CD8-positive, alpha-beta memory T cell (primary cell): ENCODE measurements around the gene MAST4. TPM values are rescaled to one million over a fixed set of nuclear protein-coding genes. Genes with fewer than 3 reads are reported as not detected.

Experiments used
- CTCF ChIA-PET: fragments of 350-600 bp; sonication (Branson Sonifier 250); formaldehyde crosslinking; loops from one replicate; lab custom pipeline; 2021; ENCODE audit warnings: antibody characterized with exemption; lab: Charles Lee
- POLR2A ChIA-PET: fragments of 350-600 bp; sonication (Branson Sonifier 250); formaldehyde crosslinking; loops from one replicate; lab custom pipeline; 2021; ENCODE audit warnings: antibody characterized with exemption; lab: Charles Lee
- DNase-seq, 5 donors: peaks; one replicate each; pipeline versions ENCODE4 v3.0.0 to v3.0.0-alpha.2; 2020 to 2022; ENCODE audit warnings: mixed read lengths in 1 of 5
- H3K27ac ChIP-seq: one replicate; pipeline ENCODE4 v1.7.0; 2013; ENCODE audit warnings: low read depth, mild to moderate bottlenecking, low read length, moderate library complexity
- H3K27me3 ChIP-seq: 2 replicates; pipeline ENCODE4 v1.7.0; 2013; ENCODE audit warnings: low read length, mild to moderate bottlenecking; ENCODE audit not compliant: insufficient read depth, poor library complexity, severe bottlenecking
- H3K36me3 ChIP-seq: 2 replicates; pipeline ENCODE4 v1.7.0; 2013; ENCODE audit warnings: mild to moderate bottlenecking, low read length, moderate library complexity; ENCODE audit not compliant: insufficient read depth
- H3K4me1 ChIP-seq: 2 replicates; pipeline ENCODE4 v1.7.0; 2013; ENCODE audit warnings: mild to moderate bottlenecking, low read length, moderate library complexity; ENCODE audit not compliant: insufficient read depth
- H3K4me3 ChIP-seq: 2 replicates; pipeline ENCODE4 v1.7.0; 2013; ENCODE audit warnings: mild to moderate bottlenecking, low read length
- H3K9me3 ChIP-seq: 2 replicates; pipeline ENCODE4 v1.7.0; 2013; ENCODE audit warnings: mild to moderate bottlenecking, low read length
- H3K27ac Mint-ChIP-seq, 8 donors: one replicate each; pipeline ENCODE4 v1.8.0; 2020 to 2021; ENCODE audit warnings: mixed read lengths in 8 of 8, mild to moderate bottlenecking in 6 of 8, inconsistent platforms in 3 of 8, moderate library complexity in 3 of 8
- H3K27me3 Mint-ChIP-seq, 2 donors: one replicate each; pipeline ENCODE4 v1.8.0; 2020 to 2021; ENCODE audit warnings: mixed read lengths in 2 of 2, mild to moderate bottlenecking in 1 of 2, moderate library complexity in 1 of 2
- H3K36me3 Mint-ChIP-seq, 3 donors: one replicate each; pipeline ENCODE4 v1.8.0; 2020 to 2021; ENCODE audit warnings: mixed read lengths in 3 of 3, inconsistent platforms in 1 of 3, mild to moderate bottlenecking in 1 of 3
- H3K4me1 Mint-ChIP-seq, 3 donors: one replicate each; pipeline ENCODE4 v1.8.0; 2020 to 2021; ENCODE audit warnings: mixed read lengths in 3 of 3, inconsistent platforms in 1 of 3, mild to moderate bottlenecking in 1 of 3
- H3K4me3 Mint-ChIP-seq, 7 donors: one replicate each; pipeline ENCODE4 v1.8.0; 2020 to 2021; ENCODE audit warnings: mixed read lengths in 7 of 7, mild to moderate bottlenecking in 6 of 7, moderate library complexity in 4 of 7, inconsistent platforms in 2 of 7
- H3K9me3 Mint-ChIP-seq, 5 donors: one replicate each; pipeline ENCODE4 v1.8.0; 2020 to 2022; ENCODE audit warnings: mixed read lengths in 5 of 5, mild to moderate bottlenecking in 3 of 5, moderate library complexity in 2 of 5, inconsistent platforms in 1 of 5
- polyA plus RNA-seq: library from polyadenylated mRNA; unstranded; fragments of 300-500 nt; fragmentation: Illumina TruSeq; gene quantifications from one replicate; pipeline ENCODE4 v1.2.3, GENCODE V29; 2021
- total RNA-seq, 2 experiments: library from RNA; stranded (reverse); gene quantifications; one replicate each; pipeline ENCODE4 v1.2.3, GENCODE V29; 2021

Gene MAST4
- total and polyA plus RNA-seq, 3 experiments from 2014 or later, result 5.0 to 7.2 (median 6.5) TPM

- Mint-ChIP-seq H3K9me3 (no peaks in the 10 kb centered on the region), H3K27ac (no peak overlapping the region), H3K4me3 (no peak overlapping the region), H3K27me3 (peaks cover 0 to 7% of the 10 kb centered on the region in 2 donors), H3K36me3 (no peaks in the 10 kb centered on the region), H3K4me1 (peaks cover 2 to 14% (median 9%) of the 10 kb centered on the region in 3 donors)
- Histone ChIP-seq H3K27ac (no peak overlapping the region), H3K36me3 (no peaks in the 10 kb centered on the region), H3K27me3 (no peaks in the 10 kb centered on the region), H3K4me1 (no peaks in the 10 kb centered on the region), H3K9me3 (no peaks in the 10 kb centered on the region), H3K4me3 (no peak overlapping the region)
- DNase-seq, result no peak
- POLR2A ChIA-PET, result no interaction called here
- CTCF ChIA-PET, result no interaction called here
Observed at GRCh38 chr5:66839636-66840185, 243.5 kb downstream of the MAST4 start.

GRCh38 chr5:66840511-66841013, 244.4 kb downstream of the MAST4 start:
- no peak overlapping the region for H3K27ac ChIP-seq
- H3K27me3 ChIP-seq, result no peaks in the 10 kb centered on the region
- Mint-ChIP-seq H3K36me3 (no peaks in the 10 kb centered on the region), H3K4me1 (peaks cover 2 to 14% (median 9%) of the 10 kb centered on the region in 3 donors), H3K4me3 (no peak overlapping the region), H3K27ac (no peak overlapping the region), H3K9me3 (no peaks in the 10 kb centered on the region), H3K27me3 (peaks cover 0 to 5% of the 10 kb centered on the region in 2 donors)
- POLR2A ChIA-PET, result no interaction called here
- DNase-seq, result no peak
- H3K9me3 ChIP-seq, result no peaks in the 10 kb centered on the region
- H3K36me3 ChIP-seq, result no peaks in the 10 kb centered on the region
- CTCF ChIA-PET, result no interaction called here
- H3K4me3 ChIP-seq, result no peak overlapping the region
- H3K4me1 ChIP-seq, result no peaks in the 10 kb centered on the region

GRCh38 chr5:66841264-66841663, 245.1 kb downstream of the MAST4 start:
- no peaks in the 10 kb centered on the region for H3K36me3 Mint-ChIP-seq
- DNase-seq, result no peak
- Histone ChIP-seq H3K27me3 (no peaks in the 10 kb centered on the region), H3K4me3 (no peak overlapping the region), H3K4me1 (no peaks in the 10 kb centered on the region), H3K9me3 (no peaks in the 10 kb centered on the region), H3K36me3 (no peaks in the 10 kb centered on the region), H3K27ac (no peak overlapping the region)
- ChIA-PET POLR2A (no interaction called here), CTCF (no interaction called here)
- no peak overlapping the region for H3K27ac Mint-ChIP-seq
- H3K27me3 Mint-ChIP-seq, result peaks cover 0 to 4% of the 10 kb centered on the region in 2 donors
- H3K9me3 Mint-ChIP-seq, result no peaks in the 10 kb centered on the region
- H3K4me1 Mint-ChIP-seq, result peaks cover 2 to 14% (median 9%) of the 10 kb centered on the region in 3 donors
- H3K4me3 Mint-ChIP-seq, result no peak overlapping the region

- peaks cover 2 to 14% (median 9%) of the 10 kb centered on the region in 3 donors for H3K4me1 Mint-ChIP-seq
- peak overlapping the region in 1 of 8 donors; percentile 9 for H3K27ac Mint-ChIP-seq
- Histone ChIP-seq H3K36me3 (no peaks in the 10 kb centered on the region), H3K4me1 (no peaks in the 10 kb centered on the region), H3K9me3 (no peaks in the 10 kb centered on the region), H3K4me3 (no peak overlapping the region), H3K27ac (no peak overlapping the region), H3K27me3 (no peaks in the 10 kb centered on the region)
- no peak for DNase-seq
- H3K36me3 Mint-ChIP-seq, result no peaks in the 10 kb centered on the region
- H3K4me3 Mint-ChIP-seq, result no peak overlapping the region
- peaks cover 0 to 4% of the 10 kb centered on the region in 2 donors for H3K27me3 Mint-ChIP-seq
- ChIA-PET CTCF (no interaction called here), POLR2A (no interaction called here)
- no peaks in the 10 kb centered on the region for H3K9me3 Mint-ChIP-seq
Observed at GRCh38 chr5:66842540-66842939, 246.3 kb downstream of the MAST4 start.

- ChIA-PET POLR2A (no interaction called here), CTCF (no interaction called here)
- H3K9me3 ChIP-seq, result no peaks in the 10 kb centered on the region
- H3K27me3 Mint-ChIP-seq, result peaks cover 0 to 4% of the 10 kb centered on the region in 2 donors
- no peaks in the 10 kb centered on the region for H3K4me1 ChIP-seq
- H3K27ac ChIP-seq, result no peak overlapping the region
- H3K9me3 Mint-ChIP-seq, result no peaks in the 10 kb centered on the region
- H3K36me3 Mint-ChIP-seq, result no peaks in the 10 kb centered on the region
- H3K27ac Mint-ChIP-seq, result no peak overlapping the region
- no peak for DNase-seq
- H3K4me1 Mint-ChIP-seq, result peaks cover 2 to 14% (median 9%) of the 10 kb centered on the region in 3 donors
- H3K4me3 Mint-ChIP-seq, result no peak overlapping the region
- H3K36me3 ChIP-seq, result no peaks in the 10 kb centered on the region
- H3K4me3 ChIP-seq, result no peak overlapping the region
- H3K27me3 ChIP-seq, result no peaks in the 10 kb centered on the region
Observed at GRCh38 chr5:66843065-66843464, 246.9 kb downstream of the MAST4 start.

DNA sequence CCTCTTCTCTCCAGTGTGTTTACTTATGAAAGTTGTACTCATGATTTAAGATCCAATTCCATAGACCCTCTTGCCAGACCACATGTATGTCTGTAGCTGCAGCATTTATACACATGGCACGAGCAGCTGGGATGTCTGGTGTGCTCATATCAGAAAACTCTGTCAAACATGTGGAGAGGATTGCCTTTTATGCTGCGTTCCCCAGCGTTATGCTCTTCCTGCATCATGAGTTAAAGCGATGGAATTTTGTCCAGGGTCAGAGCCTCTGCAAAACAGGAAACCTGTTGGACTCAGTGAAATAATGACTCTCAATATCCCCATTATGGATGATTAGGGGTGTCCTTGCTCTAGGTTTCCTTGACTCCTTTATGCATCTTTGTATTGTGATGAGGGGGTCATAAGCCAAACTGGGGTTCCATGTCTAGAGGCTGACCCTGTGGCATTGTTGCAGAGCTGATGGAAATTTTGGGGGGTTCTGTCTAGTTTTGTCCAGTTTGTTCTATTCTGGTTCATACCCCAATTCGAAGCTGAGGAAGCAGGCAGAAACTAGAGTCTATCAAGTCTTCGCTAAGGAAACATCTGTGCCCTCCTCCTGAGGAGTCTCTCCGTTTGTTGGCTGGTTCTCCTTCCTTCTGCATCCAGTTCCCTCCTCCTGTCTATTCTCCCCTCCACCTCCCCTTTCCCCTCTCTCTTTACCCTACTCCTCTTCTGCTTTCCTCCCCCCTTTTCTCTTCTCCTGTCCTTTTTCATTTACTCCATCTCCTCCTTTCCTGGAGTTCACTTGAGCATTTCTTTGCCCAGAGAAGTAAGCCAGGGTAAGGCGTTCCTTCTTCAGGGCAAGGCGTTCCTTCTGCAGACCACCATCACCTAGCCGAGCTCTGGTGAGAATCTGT, 252.8 kb downstream of the MAST4 start:
- ChIA-PET CTCF (no interaction called here), POLR2A (no interaction called here)
- DNase-seq, result no peak
- Histone ChIP-seq H3K9me3 (no peaks in the 10 kb centered on the region), H3K27ac (no peak overlapping the region), H3K4me3 (no peak overlapping the region), H3K27me3 (no peaks in the 10 kb centered on the region), H3K36me3 (no peaks in the 10 kb centered on the region), H3K4me1 (no peaks in the 10 kb centered on the region)
- Mint-ChIP-seq H3K9me3 (no peaks in the 10 kb centered on the region), H3K27ac (no peak overlapping the region), H3K4me1 (no peaks in the 10 kb centered on the region), H3K27me3 (peaks cover 3 to 25% of the 10 kb centered on the region in 2 donors), H3K36me3 (no peaks in the 10 kb centered on the region), H3K4me3 (no peak overlapping the region)

DNA sequence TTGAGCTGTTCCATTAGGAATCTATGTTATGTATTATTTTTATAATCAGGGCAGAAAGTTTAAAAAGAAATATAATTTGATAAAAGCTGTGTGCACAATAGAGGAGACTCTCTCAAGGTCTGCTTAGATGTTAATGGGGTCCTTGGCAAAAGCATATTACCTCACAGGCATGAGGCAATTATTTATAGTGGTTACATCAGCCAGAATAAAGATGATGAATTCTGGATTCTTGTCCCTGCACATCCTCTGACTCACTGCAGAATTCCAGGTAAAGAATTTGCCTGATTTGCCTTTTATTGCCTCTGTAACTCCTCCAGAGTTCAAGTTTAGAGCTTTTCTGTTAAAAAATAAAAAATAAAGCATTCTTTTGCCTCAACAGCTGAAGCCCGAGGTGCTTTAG, 253.6 kb downstream of the MAST4 start:
- Mint-ChIP-seq H3K27me3 (peaks cover 5 to 29% of the 10 kb centered on the region in 2 donors), H3K4me1 (no peaks in the 10 kb centered on the region), H3K27ac (no peak overlapping the region), H3K36me3 (no peaks in the 10 kb centered on the region), H3K9me3 (no peaks in the 10 kb centered on the region), H3K4me3 (no peak overlapping the region)
- H3K36me3 ChIP-seq, result no peaks in the 10 kb centered on the region
- H3K27me3 ChIP-seq, result no peaks in the 10 kb centered on the region
- no peaks in the 10 kb centered on the region for H3K4me1 ChIP-seq
- DNase-seq, result no peak
- H3K4me3 ChIP-seq, result no peak overlapping the region
- H3K27ac ChIP-seq, result no peak overlapping the region
- ChIA-PET POLR2A (no interaction called here), CTCF (no interaction called here)
- no peaks in the 10 kb centered on the region for H3K9me3 ChIP-seq

GRCh38 chr5:66850354-66851075, 254.3 kb downstream of the MAST4 start:
- Histone ChIP-seq H3K27me3 (no peaks in the 10 kb centered on the region), H3K4me1 (no peaks in the 10 kb centered on the region), H3K36me3 (no peaks in the 10 kb centered on the region), H3K4me3 (no peak overlapping the region), H3K27ac (no peak overlapping the region), H3K9me3 (no peaks in the 10 kb centered on the region)
- Mint-ChIP-seq H3K27me3 (peaks cover 3 to 29% of the 10 kb centered on the region in 2 donors), H3K9me3 (no peaks in the 10 kb centered on the region), H3K27ac (no peak overlapping the region), H3K4me3 (no peak overlapping the region), H3K4me1 (no peaks in the 10 kb centered on the region), H3K36me3 (no peaks in the 10 kb centered on the region)
- DNase-seq, result no peak
- CTCF ChIA-PET, result no interaction called here
- POLR2A ChIA-PET, result no interaction called here
